ENCODE results near the gene SEZ6.

DNA sequence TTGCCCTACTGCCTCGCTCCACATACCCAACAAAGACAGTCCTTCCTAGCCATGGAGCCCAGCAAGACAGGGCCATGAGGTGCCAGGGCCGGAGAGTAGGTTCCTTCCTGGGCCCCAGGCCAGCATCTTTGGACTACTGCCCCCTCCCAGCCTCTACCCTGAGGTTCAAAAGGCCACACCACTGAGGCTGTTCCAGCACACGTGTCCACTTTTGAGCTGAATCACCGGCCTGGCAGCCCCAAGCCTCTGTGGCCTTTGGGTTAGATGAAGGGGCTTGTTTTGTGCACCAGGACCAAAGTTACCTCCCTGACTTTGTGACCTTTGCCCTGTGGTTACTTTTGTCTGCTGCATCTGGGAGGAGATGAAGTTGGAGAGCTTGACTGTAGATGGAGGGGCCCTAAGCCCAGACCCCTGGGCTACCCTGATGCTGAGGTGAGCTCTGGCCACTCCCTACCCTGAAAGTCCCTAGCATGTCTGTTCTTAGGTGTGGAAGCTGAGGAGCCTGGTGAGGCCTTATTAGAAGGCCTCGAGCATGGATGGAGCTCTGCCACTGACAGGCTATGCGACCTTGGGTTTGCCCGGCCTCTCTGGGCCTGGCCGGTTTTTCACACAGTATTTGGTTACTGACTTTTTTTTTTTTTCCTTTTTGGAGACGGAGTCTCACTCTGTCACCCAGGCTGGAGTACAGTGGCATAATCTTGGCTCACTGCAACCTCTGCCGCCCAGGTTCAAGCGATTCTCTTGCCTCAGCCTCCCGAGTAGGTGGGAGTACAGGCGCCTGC lies 12.0 kb downstream of the SEZ6 start:
- TF ChIP-seq, protein P1, sequence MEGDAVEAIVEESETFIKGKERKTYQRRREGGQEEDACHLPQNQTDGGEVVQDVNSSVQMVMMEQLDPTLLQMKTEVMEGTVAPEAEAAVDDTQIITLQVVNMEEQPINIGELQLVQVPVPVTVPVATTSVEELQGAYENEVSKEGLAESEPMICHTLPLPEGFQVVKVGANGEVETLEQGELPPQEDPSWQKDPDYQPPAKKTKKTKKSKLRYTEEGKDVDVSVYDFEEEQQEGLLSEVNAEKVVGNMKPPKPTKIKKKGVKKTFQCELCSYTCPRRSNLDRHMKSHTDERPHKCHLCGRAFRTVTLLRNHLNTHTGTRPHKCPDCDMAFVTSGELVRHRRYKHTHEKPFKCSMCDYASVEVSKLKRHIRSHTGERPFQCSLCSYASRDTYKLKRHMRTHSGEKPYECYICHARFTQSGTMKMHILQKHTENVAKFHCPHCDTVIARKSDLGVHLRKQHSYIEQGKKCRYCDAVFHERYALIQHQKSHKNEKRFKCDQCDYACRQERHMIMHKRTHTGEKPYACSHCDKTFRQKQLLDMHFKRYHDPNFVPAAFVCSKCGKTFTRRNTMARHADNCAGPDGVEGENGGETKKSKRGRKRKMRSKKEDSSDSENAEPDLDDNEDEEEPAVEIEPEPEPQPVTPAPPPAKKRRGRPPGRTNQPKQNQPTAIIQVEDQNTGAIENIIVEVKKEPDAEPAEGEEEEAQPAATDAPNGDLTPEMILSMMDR (conservative IDR thresholded peaks at IDR 0.05) = no peak
- no peak for TF ChIP-seq EZH2 (IDR thresholded peaks at IDR 0.05; ENCODE audit: low read depth)

All from PC-9 (cell line).